ENCODE results near the gene NOVA2.

- TF ChIP-seq TAF1 (IDR thresholded peaks at IDR 0.05; ENCODE audit: low read depth, low read length) (no peak), POLR2A (IDR thresholded peaks at IDR 0.05; ENCODE audit: low read depth, low read length) (no peak)
Measured at GRCh38 chr19:46018729-46019251, 45.1 kb upstream of the NOVA2 start.
